ENCODE measurements around the gene PKHD1.

The PKHD1 gene

DNA sequence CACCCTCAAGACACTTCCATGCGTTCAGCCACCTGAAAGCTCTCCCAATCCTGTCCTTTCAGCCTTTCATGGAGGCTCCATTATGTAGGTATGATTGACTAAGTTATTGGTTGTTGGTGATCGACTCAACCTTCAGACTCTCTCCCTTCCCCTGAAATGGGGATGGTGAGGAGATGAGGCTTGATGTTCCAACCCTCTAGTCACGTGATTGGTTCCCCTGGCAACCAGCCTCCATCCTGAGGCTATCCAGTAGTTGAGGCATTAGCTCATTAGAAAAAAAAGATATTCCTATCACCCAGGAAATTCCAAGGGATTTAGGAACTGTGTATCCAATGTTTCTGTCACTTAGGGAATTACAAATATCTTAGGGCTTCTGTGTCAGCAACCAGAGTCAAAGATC, 426.6 kb downstream of the PKHD1 start:
- TF ChIP-seq FOXM1 (IDR thresholded peaks at IDR 0.05; ENCODE audit: borderline replicate concordance, low read depth) (no peak), TAF1 (IDR thresholded peaks at IDR 0.05; ENCODE audit: low read depth) (no peak), NFIC (IDR thresholded peaks at IDR 0.05) (no peak), RAD21 (IDR thresholded peaks at IDR 0.05; ENCODE audit: low read depth) (no peak), CREB1 (IDR thresholded peaks at IDR 0.05; ENCODE audit: low read depth) (no peak), ZBTB7A (IDR thresholded peaks at IDR 0.05; ENCODE audit: low read depth) (no peak), YY1 (IDR thresholded peaks at IDR 0.05; ENCODE audit: low read depth) (no peak), TCF12 (IDR thresholded peaks at IDR 0.05; ENCODE audit: low read depth) (no peak), EGR1 (IDR thresholded peaks at IDR 0.05) (no peak), EP300 (IDR thresholded peaks at IDR 0.05; ENCODE audit: borderline replicate concordance) (no peak)
- TF ChIP-seq, protein P1, sequence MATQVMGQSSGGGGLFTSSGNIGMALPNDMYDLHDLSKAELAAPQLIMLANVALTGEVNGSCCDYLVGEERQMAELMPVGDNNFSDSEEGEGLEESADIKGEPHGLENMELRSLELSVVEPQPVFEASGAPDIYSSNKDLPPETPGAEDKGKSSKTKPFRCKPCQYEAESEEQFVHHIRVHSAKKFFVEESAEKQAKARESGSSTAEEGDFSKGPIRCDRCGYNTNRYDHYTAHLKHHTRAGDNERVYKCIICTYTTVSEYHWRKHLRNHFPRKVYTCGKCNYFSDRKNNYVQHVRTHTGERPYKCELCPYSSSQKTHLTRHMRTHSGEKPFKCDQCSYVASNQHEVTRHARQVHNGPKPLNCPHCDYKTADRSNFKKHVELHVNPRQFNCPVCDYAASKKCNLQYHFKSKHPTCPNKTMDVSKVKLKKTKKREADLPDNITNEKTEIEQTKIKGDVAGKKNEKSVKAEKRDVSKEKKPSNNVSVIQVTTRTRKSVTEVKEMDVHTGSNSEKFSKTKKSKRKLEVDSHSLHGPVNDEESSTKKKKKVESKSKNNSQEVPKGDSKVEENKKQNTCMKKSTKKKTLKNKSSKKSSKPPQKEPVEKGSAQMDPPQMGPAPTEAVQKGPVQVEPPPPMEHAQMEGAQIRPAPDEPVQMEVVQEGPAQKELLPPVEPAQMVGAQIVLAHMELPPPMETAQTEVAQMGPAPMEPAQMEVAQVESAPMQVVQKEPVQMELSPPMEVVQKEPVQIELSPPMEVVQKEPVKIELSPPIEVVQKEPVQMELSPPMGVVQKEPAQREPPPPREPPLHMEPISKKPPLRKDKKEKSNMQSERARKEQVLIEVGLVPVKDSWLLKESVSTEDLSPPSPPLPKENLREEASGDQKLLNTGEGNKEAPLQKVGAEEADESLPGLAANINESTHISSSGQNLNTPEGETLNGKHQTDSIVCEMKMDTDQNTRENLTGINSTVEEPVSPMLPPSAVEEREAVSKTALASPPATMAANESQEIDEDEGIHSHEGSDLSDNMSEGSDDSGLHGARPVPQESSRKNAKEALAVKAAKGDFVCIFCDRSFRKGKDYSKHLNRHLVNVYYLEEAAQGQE (IDR thresholded peaks at IDR 0.05; ENCODE audit: low read depth) = no peak
- TF ChIP-seq, protein P2, sequence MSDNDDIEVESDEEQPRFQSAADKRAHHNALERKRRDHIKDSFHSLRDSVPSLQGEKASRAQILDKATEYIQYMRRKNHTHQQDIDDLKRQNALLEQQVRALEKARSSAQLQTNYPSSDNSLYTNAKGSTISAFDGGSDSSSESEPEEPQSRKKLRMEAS (IDR thresholded peaks at IDR 0.05) = no peak

DNA sequence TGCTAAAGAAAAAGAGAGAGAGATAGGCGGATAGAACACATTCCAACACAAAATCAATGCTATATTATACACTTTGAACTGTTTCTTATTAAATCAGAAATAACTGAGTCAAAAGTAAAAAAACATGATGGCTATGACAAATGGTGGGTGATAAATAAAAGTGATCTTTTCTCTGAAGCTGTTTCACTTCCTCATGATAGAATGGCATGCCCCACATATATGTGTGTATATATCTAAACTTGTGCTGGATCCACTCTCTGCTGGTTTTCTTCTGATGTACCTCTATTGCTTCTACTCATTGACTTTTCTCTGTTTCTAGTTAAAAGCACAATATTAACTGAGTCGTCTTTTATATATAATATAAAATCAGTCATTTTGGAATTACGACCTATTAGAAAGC, 429.9 kb downstream of the PKHD1 start:
- TF ChIP-seq EGR1 (IDR thresholded peaks at IDR 0.05) (no peak), RAD21 (IDR thresholded peaks at IDR 0.05; ENCODE audit: low read depth) (no peak), TEAD4 (IDR thresholded peaks at IDR 0.05) (no peak), CREB1 (IDR thresholded peaks at IDR 0.05; ENCODE audit: low read depth) (no peak), ZBTB7A (IDR thresholded peaks at IDR 0.05; ENCODE audit: low read depth) (no peak), TAF1 (IDR thresholded peaks at IDR 0.05; ENCODE audit: low read depth) (no peak)
- TF ChIP-seq, protein P2 (IDR thresholded peaks at IDR 0.05) = no peak
- TF ChIP-seq, protein P1 (IDR thresholded peaks at IDR 0.05; ENCODE audit: low read depth) = no peak

DNA sequence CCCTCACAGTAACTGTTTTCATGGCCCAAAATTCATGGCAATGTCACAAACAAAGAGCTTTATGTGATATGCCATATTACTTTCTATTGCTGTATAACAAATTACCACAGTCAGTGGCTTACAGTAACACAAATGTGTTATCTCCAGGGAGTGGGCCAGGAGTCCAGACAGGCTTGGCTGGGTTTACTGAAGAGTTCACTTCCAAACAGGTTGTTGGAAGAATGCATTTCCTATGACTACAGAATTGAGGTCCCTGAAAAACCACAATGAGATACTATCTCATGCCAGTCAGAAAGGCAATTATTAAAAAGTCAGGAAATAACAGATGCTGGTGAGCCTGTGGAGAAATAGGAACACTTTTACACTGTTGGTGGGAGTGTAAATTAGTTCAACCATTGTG, 431.9 kb downstream of the PKHD1 start:
- TF ChIP-seq TCF12 (IDR thresholded peaks at IDR 0.05; ENCODE audit: low read depth) (no peak), TAF1 (IDR thresholded peaks at IDR 0.05; ENCODE audit: low read depth) (no peak), FOXM1 (IDR thresholded peaks at IDR 0.05; ENCODE audit: borderline replicate concordance, low read depth) (no peak), ZBTB7A (IDR thresholded peaks at IDR 0.05; ENCODE audit: low read depth) (no peak), EGR1 (IDR thresholded peaks at IDR 0.05) (no peak)

DNA sequence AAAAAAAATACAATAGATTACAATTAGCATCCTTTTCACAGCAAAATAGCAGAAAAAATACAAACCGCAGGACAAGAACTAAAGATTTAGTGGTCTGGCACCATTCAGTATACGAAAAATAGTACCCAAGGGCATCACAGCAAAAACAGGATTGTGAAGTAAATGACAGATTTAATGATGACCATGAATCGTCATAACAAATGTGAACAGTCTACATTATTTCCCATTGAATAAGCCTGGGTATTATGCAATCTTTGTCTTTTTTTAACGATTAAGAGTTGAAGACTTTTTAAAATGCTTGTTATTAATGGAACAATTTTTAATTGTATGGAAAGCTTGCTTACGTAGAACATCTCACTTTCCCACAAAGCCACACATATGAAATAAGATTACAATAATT, 432.8 kb downstream of the PKHD1 start:
- TF ChIP-seq CREB1 (IDR thresholded peaks at IDR 0.05; ENCODE audit: low read depth) = no peak

DNA sequence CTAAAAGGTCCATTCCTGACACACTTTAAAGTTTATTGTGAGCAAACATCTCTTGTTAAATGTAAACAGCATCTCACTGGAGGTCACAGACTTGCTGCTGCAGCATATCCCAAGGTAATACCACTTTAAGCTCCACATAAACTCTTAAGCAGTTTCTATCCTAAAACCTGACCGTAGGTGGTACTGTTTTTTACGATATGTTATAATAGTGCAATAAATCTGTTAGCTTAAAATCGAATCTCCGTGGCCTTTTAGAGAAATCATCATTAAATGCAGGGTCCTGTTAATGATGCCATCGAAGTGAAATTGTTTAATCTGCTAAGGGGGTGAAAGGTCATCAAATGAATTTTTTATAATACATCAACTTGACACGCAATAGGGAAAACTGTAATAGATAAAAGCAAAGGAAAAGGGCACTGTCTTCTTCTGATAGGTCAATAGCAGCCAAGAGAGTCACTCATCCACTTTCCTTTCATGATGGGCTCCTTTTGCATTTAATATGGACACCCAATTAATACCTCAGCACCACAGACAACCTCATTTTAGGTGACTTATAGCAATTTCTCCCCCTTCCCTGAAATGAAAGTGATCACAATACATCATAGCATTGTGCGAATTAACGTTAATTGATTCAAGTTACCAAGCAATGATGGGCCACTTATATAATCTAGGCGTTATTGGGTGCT, 436.1 kb downstream of the PKHD1 start:
- no peak for TF ChIP-seq RAD21 (IDR thresholded peaks at IDR 0.05; ENCODE audit: low read depth)
- no peak for TF ChIP-seq TCF12 (IDR thresholded peaks at IDR 0.05; ENCODE audit: low read depth)
- no peak for TF ChIP-seq TAF1 (IDR thresholded peaks at IDR 0.05; ENCODE audit: low read depth)

DNA sequence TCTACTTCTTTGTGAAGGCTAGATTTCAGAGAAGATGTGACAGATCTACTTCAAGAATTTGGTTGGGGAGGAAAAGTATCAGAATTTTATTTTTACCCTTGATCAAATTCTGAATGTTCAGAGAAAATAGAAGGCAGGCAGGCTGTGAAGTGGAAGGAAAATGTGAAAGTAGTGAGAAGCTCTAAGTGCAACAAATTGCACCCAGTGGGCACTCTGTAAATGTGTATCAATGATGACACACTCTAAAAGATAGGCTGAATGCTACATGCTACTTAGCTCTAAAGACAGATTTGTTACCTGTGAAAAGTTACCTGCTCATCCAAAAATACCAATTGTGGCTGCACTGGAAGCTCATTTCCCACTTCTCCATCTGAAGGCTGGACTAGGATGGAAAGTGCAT, 438.6 kb downstream of the PKHD1 start:
- no peak for TF ChIP-seq CEBPB (IDR thresholded peaks at IDR 0.05)
- TF ChIP-seq FOXM1 (IDR thresholded peaks at IDR 0.05; ENCODE audit: borderline replicate concordance, low read depth) = no peak
- TF ChIP-seq TAF1 (IDR thresholded peaks at IDR 0.05; ENCODE audit: low read depth) = no peak
- TF ChIP-seq RAD21 (IDR thresholded peaks at IDR 0.05; ENCODE audit: low read depth) = no peak
- TF ChIP-seq, protein P3, sequence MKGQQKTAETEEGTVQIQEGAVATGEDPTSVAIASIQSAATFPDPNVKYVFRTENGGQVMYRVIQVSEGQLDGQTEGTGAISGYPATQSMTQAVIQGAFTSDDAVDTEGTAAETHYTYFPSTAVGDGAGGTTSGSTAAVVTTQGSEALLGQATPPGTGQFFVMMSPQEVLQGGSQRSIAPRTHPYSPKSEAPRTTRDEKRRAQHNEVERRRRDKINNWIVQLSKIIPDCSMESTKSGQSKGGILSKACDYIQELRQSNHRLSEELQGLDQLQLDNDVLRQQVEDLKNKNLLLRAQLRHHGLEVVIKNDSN (IDR thresholded peaks at IDR 0.05) = no peak
- TF ChIP-seq, protein P1 (IDR thresholded peaks at IDR 0.05; ENCODE audit: low read depth) = no peak
- no peak for TF ChIP-seq ZBTB7A (IDR thresholded peaks at IDR 0.05; ENCODE audit: low read depth)
- TF ChIP-seq TEAD4 (IDR thresholded peaks at IDR 0.05) = no peak
- TF ChIP-seq YY1 (IDR thresholded peaks at IDR 0.05; ENCODE audit: low read depth) = no peak
- no peak for TF ChIP-seq EGR1 (IDR thresholded peaks at IDR 0.05)
- no peak for TF ChIP-seq EP300 (IDR thresholded peaks at IDR 0.05; ENCODE audit: borderline replicate concordance)
- TF ChIP-seq, protein P2 (IDR thresholded peaks at IDR 0.05) = no peak
- TF ChIP-seq CREB1 (IDR thresholded peaks at IDR 0.05; ENCODE audit: low read depth) = no peak
- no peak for TF ChIP-seq TCF12 (IDR thresholded peaks at IDR 0.05; ENCODE audit: low read depth)
- TF ChIP-seq NFIC (IDR thresholded peaks at IDR 0.05) = no peak

All from Ishikawa (cell line).